Measurements from ENCODE around the gene ANK2. TPM values are rescaled to one million over a fixed set of nuclear protein-coding genes. Genes with fewer than 3 reads are reported as not detected.

ANK2 gene
- total RNA-seq, 2 experiments from 2014 or later: 1.8 to 2.4 TPM

GRCh38 chr4:113409181-113409580 lies 359.7 kb downstream of the ANK2 start:
- ATAC-seq: no peak

DNA sequence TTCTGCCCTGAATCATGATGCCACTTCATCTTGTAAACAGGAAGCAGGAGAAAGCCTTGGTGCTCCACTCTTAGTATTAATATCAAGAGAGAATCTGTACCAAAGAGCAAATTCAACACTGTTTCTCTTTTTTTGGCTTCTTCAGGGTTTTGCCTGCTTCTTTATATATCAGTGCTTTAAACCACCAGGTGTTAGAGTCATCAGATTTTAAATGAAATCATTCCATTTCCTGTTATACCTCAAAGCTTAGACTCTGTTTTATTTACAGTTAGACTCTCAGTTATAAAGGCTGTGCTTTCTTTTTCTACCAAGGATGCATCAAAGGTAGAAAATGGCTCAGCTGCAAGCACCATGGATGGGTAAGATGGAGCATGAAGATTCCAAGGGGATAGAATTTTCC lies 361.2 kb downstream of the ANK2 start:
- DNase-seq (no peak), ATAC-seq (no peak)
- peaks cover 14% of the 10 kb centered on the region for H3K27me3 Mint-ChIP-seq
- CTCF ChIA-PET: interaction anchor here (1.0 kb wide), 1 partner anchor 16 kb away, joined by 3 read pairs; no protein-coding TSS in a partner anchor
- no peak overlapping the region for H3K4me3 Mint-ChIP-seq
- H3K27ac Mint-ChIP-seq: no peak overlapping the region
- H3K9me3 Mint-ChIP-seq (ENCODE audit: low read depth): no peaks in the 10 kb centered on the region
- no peaks in the 10 kb centered on the region for H3K36me3 Mint-ChIP-seq
- H3K4me1 Mint-ChIP-seq: no peaks in the 10 kb centered on the region

More at GRCh38 chr4:113409181-113409580, 359.7 kb downstream of the ANK2 start:
- Mint-ChIP-seq H3K27me3 (peaks cover 8% of the 10 kb centered on the region), H3K27ac (no peak overlapping the region), H3K36me3 (no peaks in the 10 kb centered on the region), H3K9me3 (ENCODE audit: low read depth) (no peaks in the 10 kb centered on the region), H3K4me3 (no peak overlapping the region), H3K4me1 (no peaks in the 10 kb centered on the region)
- CTCF ChIA-PET: no interaction called here
- no peak for DNase-seq

- Mint-ChIP-seq H3K4me1 (no peaks in the 10 kb centered on the region), H3K9me3 (ENCODE audit: low read depth) (no peaks in the 10 kb centered on the region), H3K4me3 (no peak overlapping the region), H3K27ac (no peak overlapping the region), H3K27me3 (peaks cover 14% of the 10 kb centered on the region), H3K36me3 (no peaks in the 10 kb centered on the region)
- CTCF ChIA-PET: interaction anchor here (1.0 kb wide), 1 partner anchor 17 kb away, joined by 3 read pairs; no protein-coding TSS in a partner anchor
- DNase-seq (no peak), ATAC-seq (no peak)
Observed at GRCh38 chr4:113411496-113411938, 362.1 kb downstream of the ANK2 start.

DNA sequence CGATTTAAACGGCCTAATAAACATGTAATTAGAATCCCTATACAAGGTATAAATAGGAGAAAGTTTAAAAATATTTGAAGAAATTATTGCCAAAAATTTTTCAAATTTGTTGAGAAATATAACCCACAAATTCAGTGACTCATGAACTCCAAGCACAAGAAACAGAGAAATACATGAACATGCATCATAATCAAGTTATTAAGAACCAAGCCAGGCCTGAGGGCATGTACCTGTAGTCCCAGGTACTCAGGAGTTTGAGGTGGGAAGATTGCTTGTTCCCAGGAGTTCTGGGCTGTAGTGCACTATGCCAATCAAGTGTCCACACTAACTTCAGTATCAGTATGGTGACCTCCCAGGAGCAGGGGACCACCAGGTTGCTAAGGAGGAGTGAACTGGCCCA lies 370.2 kb downstream of the ANK2 start:
- Mint-ChIP-seq H3K27ac (no peak overlapping the region), H3K4me1 (no peaks in the 10 kb centered on the region), H3K36me3 (peaks cover 3% of the 10 kb centered on the region), H3K9me3 (ENCODE audit: low read depth) (peaks cover 2% of the 10 kb centered on the region), H3K4me3 (no peak overlapping the region), H3K27me3 (peaks cover 16% of the 10 kb centered on the region)
- CTCF ChIA-PET: no interaction called here
- ATAC-seq (no peak), DNase-seq (no peak)

- Mint-ChIP-seq H3K27me3 (peaks cover 10% of the 10 kb centered on the region), H3K9me3 (ENCODE audit: low read depth) (peaks cover 2% of the 10 kb centered on the region), H3K4me1 (no peaks in the 10 kb centered on the region), H3K4me3 (no peak overlapping the region), H3K36me3 (peaks cover 3% of the 10 kb centered on the region), H3K27ac (no peak overlapping the region)
- no peak for ATAC-seq
- no peak for DNase-seq
- CTCF ChIA-PET: no interaction called here
Observed at GRCh38 chr4:113420938-113421337, 371.5 kb downstream of the ANK2 start.

DNA sequence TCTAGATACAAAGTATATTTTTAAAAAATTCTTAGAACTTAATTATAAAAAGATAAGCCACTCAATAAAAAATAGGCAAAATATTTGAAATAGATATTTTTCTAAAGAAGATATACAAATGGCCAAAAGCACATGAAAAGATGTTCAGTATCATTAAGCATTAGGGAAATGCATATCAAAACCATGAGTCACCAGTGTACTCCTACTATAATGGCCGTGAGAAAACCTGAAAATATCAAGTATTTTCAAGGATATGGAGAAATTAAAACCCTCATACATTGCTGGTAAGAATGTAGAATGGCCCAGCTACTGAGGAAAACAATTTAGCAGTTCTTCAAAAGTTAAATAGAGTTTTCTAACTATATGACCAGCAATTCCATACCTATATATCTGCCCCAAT lies 374.2 kb downstream of the ANK2 start:
- peaks cover under 1% of the 10 kb centered on the region for H3K9me3 Mint-ChIP-seq (ENCODE audit: low read depth)
- no peak overlapping the region for H3K4me3 Mint-ChIP-seq
- CTCF ChIA-PET: no interaction called here
- peaks cover 3% of the 10 kb centered on the region for H3K36me3 Mint-ChIP-seq
- H3K27ac Mint-ChIP-seq: no peak overlapping the region
- ATAC-seq: no peak
- H3K4me1 Mint-ChIP-seq: no peaks in the 10 kb centered on the region
- peaks cover under 1% of the 10 kb centered on the region for H3K27me3 Mint-ChIP-seq
- DNase-seq: no peak

GRCh38 chr4:113433116-113433515 lies 383.7 kb downstream of the ANK2 start:
- ATAC-seq: no peak
- DNase-seq: no peak
- H3K27me3 Mint-ChIP-seq: peaks cover 5% of the 10 kb centered on the region
- H3K27ac Mint-ChIP-seq: no peak overlapping the region
- CTCF ChIA-PET: no interaction called here
- no peaks in the 10 kb centered on the region for H3K9me3 Mint-ChIP-seq (ENCODE audit: low read depth)
- no peaks in the 10 kb centered on the region for H3K36me3 Mint-ChIP-seq
- peaks cover 10% of the 10 kb centered on the region for H3K4me1 Mint-ChIP-seq
- H3K4me3 Mint-ChIP-seq: no peak overlapping the region

Small RNA genes within 50 kb of the gene (microRNA-seq; reads per million reads assigned to microRNA genes)
- gene MIR1243: not detected
- not detected for gene MIR8082
